Measurements from ENCODE around the gene CEACAM3.
"Not testable (repeated sequence)": the region's sequence is repeated elsewhere in the genome, so short reads cannot be mapped to it uniquely, and the experiment has no call there.

Gene CEACAM3

DNA sequence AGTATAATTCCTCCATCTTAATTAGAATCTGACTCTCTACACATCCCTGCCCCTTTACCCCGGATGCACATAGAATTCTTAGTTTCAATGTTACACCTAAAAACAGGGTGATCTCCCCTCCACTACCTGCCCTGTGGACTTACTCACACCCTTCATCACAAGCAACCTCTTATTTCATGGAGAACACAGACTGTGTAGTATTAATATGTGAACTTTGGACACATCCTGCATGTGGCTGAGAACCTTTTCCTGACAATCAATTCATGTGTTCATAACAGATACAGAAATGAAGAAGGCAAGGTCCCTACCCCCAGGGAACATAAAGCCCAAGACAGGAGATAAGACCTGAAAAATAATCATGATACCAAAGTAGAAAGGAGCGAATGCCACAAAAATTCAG is 29.3 kb upstream of the CEACAM3 start:
- Histone ChIP-seq H3K4me1 (ENCODE audit: low read length) (no peaks in the 10 kb centered on the region), H2AFZ (ENCODE audit: low read depth, low read length) (no peak overlapping the region), H3K36me3 (replicated peaks; ENCODE audit: low read depth, low read length) (no peaks in the 10 kb centered on the region), H3K9ac (ENCODE audit: low read length) (no peak overlapping the region), H3K4me2 (ENCODE audit: low read length) (no peak overlapping the region), H4K20me1 (ENCODE audit: insufficient read depth, low read length) (no peaks in the 10 kb centered on the region), H3K27me3 (ENCODE audit: low read depth, low read length) (peaks cover 55% of the 10 kb centered on the region), H3K27ac (ENCODE audit: low read length) (no peak overlapping the region), H3K79me2 (ENCODE audit: low read length) (no peaks in the 10 kb centered on the region), H3K4me3 (ENCODE audit: low read length) (no peak overlapping the region), H3K9me3 (ENCODE audit: insufficient read depth, low read length) (no peaks in the 10 kb centered on the region)
- TF ChIP-seq EZH2phosphoT487 (IDR thresholded peaks at IDR 0.05; ENCODE audit: low read depth) = no peak
- TF ChIP-seq, protein P1, sequence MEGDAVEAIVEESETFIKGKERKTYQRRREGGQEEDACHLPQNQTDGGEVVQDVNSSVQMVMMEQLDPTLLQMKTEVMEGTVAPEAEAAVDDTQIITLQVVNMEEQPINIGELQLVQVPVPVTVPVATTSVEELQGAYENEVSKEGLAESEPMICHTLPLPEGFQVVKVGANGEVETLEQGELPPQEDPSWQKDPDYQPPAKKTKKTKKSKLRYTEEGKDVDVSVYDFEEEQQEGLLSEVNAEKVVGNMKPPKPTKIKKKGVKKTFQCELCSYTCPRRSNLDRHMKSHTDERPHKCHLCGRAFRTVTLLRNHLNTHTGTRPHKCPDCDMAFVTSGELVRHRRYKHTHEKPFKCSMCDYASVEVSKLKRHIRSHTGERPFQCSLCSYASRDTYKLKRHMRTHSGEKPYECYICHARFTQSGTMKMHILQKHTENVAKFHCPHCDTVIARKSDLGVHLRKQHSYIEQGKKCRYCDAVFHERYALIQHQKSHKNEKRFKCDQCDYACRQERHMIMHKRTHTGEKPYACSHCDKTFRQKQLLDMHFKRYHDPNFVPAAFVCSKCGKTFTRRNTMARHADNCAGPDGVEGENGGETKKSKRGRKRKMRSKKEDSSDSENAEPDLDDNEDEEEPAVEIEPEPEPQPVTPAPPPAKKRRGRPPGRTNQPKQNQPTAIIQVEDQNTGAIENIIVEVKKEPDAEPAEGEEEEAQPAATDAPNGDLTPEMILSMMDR (IDR thresholded peaks at IDR 0.05; ENCODE audit: low read depth, low read length) = no peak

DNA sequence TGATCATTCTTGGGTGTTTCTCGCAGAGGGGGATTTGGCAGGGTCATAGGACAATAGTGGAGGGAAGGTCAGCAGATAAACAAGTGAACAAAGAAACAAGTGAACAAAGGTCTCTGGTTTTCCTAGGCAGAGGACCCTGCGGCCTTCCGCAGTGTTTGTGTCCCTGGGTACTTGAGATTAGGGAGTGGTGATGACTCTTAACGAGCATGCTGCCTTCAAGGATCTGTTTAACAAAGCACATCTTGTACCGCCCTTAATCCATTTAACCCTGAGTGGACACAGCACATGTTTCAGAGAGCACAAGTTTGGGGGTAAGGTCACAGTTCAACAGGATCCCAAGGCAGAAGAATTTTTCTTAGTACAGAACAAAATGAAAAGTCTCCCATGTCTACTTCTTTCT is 28.3 kb upstream of the CEACAM3 start:
- peaks cover 54% of the 10 kb centered on the region for H3K27me3 ChIP-seq (ENCODE audit: low read depth, low read length)
- H4K20me1 ChIP-seq (ENCODE audit: insufficient read depth, low read length); H3K4me1 ChIP-seq (ENCODE audit: low read length); H3K9me3 ChIP-seq (ENCODE audit: insufficient read depth, low read length); H3K79me2 ChIP-seq (ENCODE audit: low read length); H3K4me3 ChIP-seq (ENCODE audit: low read length); H3K9ac ChIP-seq (ENCODE audit: low read length); H3K27ac ChIP-seq (ENCODE audit: low read length); H3K4me2 ChIP-seq (ENCODE audit: low read length); H2AFZ ChIP-seq (ENCODE audit: low read depth, low read length); H3K36me3 ChIP-seq (replicated peaks; ENCODE audit: low read depth, low read length): not testable (repeated sequence)

DNA sequence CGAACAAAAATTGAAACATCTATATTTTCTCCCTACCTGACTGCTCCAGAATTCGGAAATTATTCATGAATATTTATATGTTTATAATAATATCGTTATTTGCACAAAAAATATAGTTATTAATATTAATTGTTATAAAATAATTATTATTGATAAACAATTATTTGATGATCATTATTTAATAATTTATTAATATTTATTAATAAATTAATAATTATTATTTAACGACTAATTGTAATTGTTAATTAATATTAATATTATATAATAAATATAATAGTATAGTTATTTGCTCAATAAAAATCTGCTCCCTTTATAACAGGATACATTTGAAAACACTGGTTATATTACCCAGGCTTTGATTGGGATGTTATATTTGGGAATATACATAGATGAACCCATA is 26.8 kb upstream of the CEACAM3 start:
- TF ChIP-seq, protein P1 (IDR thresholded peaks at IDR 0.05; ENCODE audit: low read depth, low read length) = no peak
- TF ChIP-seq EZH2phosphoT487 (IDR thresholded peaks at IDR 0.05; ENCODE audit: low read depth) = no peak
- Histone ChIP-seq H3K27me3 (ENCODE audit: low read depth, low read length) (peaks cover 43% of the 10 kb centered on the region), H3K4me3 (ENCODE audit: low read length) (no peak overlapping the region), H3K36me3 (replicated peaks; ENCODE audit: low read depth, low read length) (no peaks in the 10 kb centered on the region), H3K79me2 (ENCODE audit: low read length) (no peaks in the 10 kb centered on the region), H3K4me1 (ENCODE audit: low read length) (no peaks in the 10 kb centered on the region), H3K9me3 (ENCODE audit: insufficient read depth, low read length) (no peaks in the 10 kb centered on the region), H2AFZ (ENCODE audit: low read depth, low read length) (no peak overlapping the region), H3K27ac (ENCODE audit: low read length) (no peak overlapping the region), H3K4me2 (ENCODE audit: low read length) (no peak overlapping the region), H4K20me1 (ENCODE audit: insufficient read depth, low read length) (no peaks in the 10 kb centered on the region), H3K9ac (ENCODE audit: low read length) (no peak overlapping the region)

DNA sequence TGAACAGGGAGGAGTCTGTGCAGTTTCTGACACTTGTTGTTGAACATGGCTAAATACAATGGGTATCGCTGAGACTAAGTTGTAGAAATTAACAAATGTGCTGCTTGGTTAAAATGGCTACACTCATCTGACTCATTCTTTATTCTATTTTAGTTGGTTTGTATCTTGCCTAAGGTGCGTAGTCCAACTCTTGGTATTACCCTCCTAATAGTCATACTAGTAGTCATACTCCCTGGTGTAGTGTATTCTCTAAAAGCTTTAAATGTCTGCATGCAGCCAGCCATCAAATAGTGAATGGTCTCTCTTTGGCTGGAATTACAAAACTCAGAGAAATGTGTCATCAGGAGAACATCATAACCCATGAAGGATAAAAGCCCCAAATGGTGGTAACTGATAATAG is 25.0 kb upstream of the CEACAM3 start:
- H3K27me3 ChIP-seq (ENCODE audit: low read depth, low read length) = peaks cover 35% of the 10 kb centered on the region
- no peak for TF ChIP-seq EZH2phosphoT487 (IDR thresholded peaks at IDR 0.05; ENCODE audit: low read depth)
- TF ChIP-seq, protein P1 (IDR thresholded peaks at IDR 0.05; ENCODE audit: low read depth, low read length) = no peak
- no peaks in the 10 kb centered on the region for H3K9me3 ChIP-seq (ENCODE audit: insufficient read depth, low read length)
- H3K4me1 ChIP-seq (ENCODE audit: low read length) = no peaks in the 10 kb centered on the region
- H3K79me2 ChIP-seq (ENCODE audit: low read length) = no peaks in the 10 kb centered on the region
- H3K4me3 ChIP-seq (ENCODE audit: low read length) = no peak overlapping the region
- no peak overlapping the region for H3K4me2 ChIP-seq (ENCODE audit: low read length)
- H4K20me1 ChIP-seq (ENCODE audit: insufficient read depth, low read length) = no peaks in the 10 kb centered on the region
- H2AFZ ChIP-seq (ENCODE audit: low read depth, low read length) = no peak overlapping the region
- H3K36me3 ChIP-seq (replicated peaks; ENCODE audit: low read depth, low read length) = no peaks in the 10 kb centered on the region
- H3K9ac ChIP-seq (ENCODE audit: low read length) = no peak overlapping the region
- H3K27ac ChIP-seq (ENCODE audit: low read length) = no peak overlapping the region

DNA sequence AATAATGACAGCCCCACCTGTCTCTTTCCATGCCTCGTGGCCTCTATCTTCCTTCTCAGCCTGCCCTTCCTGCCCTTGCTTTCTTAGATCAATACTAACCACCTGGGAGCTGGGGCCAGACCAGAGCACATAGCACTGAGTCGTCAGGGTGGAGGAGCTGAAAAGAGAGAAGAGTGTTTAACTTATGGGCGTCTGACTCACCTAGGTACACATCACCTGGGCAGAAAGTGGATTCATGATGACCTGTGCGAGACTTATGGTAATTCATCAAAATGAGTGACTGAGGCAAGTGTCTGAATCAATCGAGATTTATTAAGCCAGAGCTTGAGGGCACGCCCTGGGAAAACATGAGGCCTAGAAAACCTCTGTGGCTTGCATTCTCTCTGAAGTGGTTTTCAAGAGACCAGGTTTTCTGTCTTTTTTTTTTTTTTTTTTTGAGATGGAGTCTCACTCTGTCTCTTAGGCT is 21.8 kb upstream of the CEACAM3 start:
- Histone ChIP-seq H3K9me3 (ENCODE audit: insufficient read depth, low read length) (no peaks in the 10 kb centered on the region), H3K79me2 (ENCODE audit: low read length) (no peaks in the 10 kb centered on the region)
- no peak for TF ChIP-seq EZH2phosphoT487 (IDR thresholded peaks at IDR 0.05; ENCODE audit: low read depth)
- TF ChIP-seq, protein P1 (IDR thresholded peaks at IDR 0.05; ENCODE audit: low read depth, low read length) = no peak

More for the DNA sequence above, 21.8 kb upstream of the CEACAM3 start:
- H3K27ac ChIP-seq (ENCODE audit: low read length) = no peak overlapping the region
- no peak overlapping the region for H3K9ac ChIP-seq (ENCODE audit: low read length)
- H3K4me3 ChIP-seq (ENCODE audit: low read length) = no peak overlapping the region
- no peaks in the 10 kb centered on the region for H3K4me1 ChIP-seq (ENCODE audit: low read length)
- peaks cover 50% of the 10 kb centered on the region for H3K27me3 ChIP-seq (ENCODE audit: low read depth, low read length)
- no peaks in the 10 kb centered on the region for H4K20me1 ChIP-seq (ENCODE audit: insufficient read depth, low read length)
- H3K36me3 ChIP-seq (replicated peaks; ENCODE audit: low read depth, low read length) = no peaks in the 10 kb centered on the region
- no peak overlapping the region for H3K4me2 ChIP-seq (ENCODE audit: low read length)
- H2AFZ ChIP-seq (ENCODE audit: low read depth, low read length) = no peak overlapping the region

All from OCI-LY3 (cell line).